ENCODE results near the gene GNGT1. TPM values are rescaled to one million over a fixed set of nuclear protein-coding genes. Genes with fewer than 3 reads are reported as not detected.

Gene GNGT1
- total RNA-seq, 1 experiment from 2014 or later: 0.63 TPM

DNA sequence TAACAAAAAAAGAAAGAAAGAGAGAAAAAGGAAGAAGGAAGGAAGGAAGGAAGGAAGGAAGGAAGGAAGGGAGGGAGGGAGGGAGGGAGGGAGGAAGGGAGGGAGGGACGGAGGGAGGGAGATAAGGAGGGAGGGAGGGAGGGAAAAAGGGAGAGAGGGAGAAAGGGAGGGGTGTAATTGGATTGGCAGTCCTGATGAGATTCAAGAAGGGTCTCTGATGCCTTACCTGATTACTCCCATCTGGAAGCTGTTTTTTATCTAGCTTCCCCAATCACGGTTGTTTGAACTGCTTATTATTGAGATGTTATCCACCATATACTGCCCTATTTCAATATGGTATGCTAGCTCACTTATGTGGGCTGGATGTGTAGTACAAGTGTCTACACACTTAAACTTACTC is 42.5 kb downstream of the GNGT1 start:
- DNase-seq (ENCODE audit: low spot score): no peak
- TF ChIP-seq GRHL2 (CRISPR knock-in tag; IDR thresholded peaks at IDR 0.05; ENCODE audit: insufficient replicate concordance, severe bottlenecking) (no peak), AR (CRISPR knock-in tag; IDR thresholded peaks at IDR 0.05) (no peak), ZNF232 (CRISPR knock-in tag; IDR thresholded peaks at IDR 0.05) (no peak), PRDM15 (CRISPR knock-in tag; IDR thresholded peaks at IDR 0.05) (no peak), MLX (CRISPR knock-in tag; IDR thresholded peaks at IDR 0.05) (no peak), ELF4 (CRISPR knock-in tag; IDR thresholded peaks at IDR 0.05; ENCODE audit: low read depth) (no peak), ZNF138 (CRISPR knock-in tag; conservative IDR thresholded peaks at IDR 0.05) (no peak), KAT7 (CRISPR knock-in tag; IDR thresholded peaks at IDR 0.05; ENCODE audit: borderline replicate concordance) (no peak), NFATC4 (CRISPR knock-in tag; IDR thresholded peaks at IDR 0.05) (no peak), ATF1 (CRISPR knock-in tag; IDR thresholded peaks at IDR 0.05) (no peak), ZNF425 (CRISPR knock-in tag; conservative IDR thresholded peaks at IDR 0.05) (no peak), IRF2 (CRISPR knock-in tag; IDR thresholded peaks at IDR 0.05; ENCODE audit: borderline replicate concordance, low read depth) (no peak), FOXK1 (CRISPR knock-in tag; IDR thresholded peaks at IDR 0.05) (no peak)
- TF ChIP-seq, protein P1, sequence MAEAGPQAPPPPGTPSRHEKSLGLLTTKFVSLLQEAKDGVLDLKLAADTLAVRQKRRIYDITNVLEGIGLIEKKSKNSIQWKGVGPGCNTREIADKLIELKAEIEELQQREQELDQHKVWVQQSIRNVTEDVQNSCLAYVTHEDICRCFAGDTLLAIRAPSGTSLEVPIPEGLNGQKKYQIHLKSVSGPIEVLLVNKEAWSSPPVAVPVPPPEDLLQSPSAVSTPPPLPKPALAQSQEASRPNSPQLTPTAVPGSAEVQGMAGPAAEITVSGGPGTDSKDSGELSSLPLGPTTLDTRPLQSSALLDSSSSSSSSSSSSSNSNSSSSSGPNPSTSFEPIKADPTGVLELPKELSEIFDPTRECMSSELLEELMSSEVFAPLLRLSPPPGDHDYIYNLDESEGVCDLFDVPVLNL (CRISPR knock-in tag; IDR thresholded peaks at IDR 0.05; ENCODE audit: borderline replicate concordance, low read depth): no peak
- TF ChIP-seq, protein P2, sequence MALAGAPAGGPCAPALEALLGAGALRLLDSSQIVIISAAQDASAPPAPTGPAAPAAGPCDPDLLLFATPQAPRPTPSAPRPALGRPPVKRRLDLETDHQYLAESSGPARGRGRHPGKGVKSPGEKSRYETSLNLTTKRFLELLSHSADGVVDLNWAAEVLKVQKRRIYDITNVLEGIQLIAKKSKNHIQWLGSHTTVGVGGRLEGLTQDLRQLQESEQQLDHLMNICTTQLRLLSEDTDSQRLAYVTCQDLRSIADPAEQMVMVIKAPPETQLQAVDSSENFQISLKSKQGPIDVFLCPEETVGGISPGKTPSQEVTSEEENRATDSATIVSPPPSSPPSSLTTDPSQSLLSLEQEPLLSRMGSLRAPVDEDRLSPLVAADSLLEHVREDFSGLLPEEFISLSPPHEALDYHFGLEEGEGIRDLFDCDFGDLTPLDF (CRISPR knock-in tag; IDR thresholded peaks at IDR 0.05): no peak
- TF ChIP-seq, protein P3, sequence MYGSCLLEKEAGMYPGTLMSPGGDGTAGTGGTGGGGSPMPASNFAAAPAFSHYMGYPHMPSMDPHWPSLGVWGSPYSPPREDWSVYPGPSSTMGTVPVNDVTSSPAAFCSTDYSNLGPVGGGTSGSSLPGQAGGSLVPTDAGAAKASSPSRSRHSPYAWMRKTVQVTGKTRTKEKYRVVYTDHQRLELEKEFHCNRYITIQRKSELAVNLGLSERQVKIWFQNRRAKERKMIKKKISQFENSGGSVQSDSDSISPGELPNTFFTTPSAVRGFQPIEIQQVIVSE (CRISPR knock-in tag; IDR thresholded peaks at IDR 0.05; ENCODE audit: borderline replicate concordance): no peak
- TF ChIP-seq, protein P4, sequence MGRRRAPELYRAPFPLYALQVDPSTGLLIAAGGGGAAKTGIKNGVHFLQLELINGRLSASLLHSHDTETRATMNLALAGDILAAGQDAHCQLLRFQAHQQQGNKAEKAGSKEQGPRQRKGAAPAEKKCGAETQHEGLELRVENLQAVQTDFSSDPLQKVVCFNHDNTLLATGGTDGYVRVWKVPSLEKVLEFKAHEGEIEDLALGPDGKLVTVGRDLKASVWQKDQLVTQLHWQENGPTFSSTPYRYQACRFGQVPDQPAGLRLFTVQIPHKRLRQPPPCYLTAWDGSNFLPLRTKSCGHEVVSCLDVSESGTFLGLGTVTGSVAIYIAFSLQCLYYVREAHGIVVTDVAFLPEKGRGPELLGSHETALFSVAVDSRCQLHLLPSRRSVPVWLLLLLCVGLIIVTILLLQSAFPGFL (CRISPR knock-in tag; IDR thresholded peaks at IDR 0.05; ENCODE audit: borderline replicate concordance): no peak
- TF ChIP-seq, protein P5, sequence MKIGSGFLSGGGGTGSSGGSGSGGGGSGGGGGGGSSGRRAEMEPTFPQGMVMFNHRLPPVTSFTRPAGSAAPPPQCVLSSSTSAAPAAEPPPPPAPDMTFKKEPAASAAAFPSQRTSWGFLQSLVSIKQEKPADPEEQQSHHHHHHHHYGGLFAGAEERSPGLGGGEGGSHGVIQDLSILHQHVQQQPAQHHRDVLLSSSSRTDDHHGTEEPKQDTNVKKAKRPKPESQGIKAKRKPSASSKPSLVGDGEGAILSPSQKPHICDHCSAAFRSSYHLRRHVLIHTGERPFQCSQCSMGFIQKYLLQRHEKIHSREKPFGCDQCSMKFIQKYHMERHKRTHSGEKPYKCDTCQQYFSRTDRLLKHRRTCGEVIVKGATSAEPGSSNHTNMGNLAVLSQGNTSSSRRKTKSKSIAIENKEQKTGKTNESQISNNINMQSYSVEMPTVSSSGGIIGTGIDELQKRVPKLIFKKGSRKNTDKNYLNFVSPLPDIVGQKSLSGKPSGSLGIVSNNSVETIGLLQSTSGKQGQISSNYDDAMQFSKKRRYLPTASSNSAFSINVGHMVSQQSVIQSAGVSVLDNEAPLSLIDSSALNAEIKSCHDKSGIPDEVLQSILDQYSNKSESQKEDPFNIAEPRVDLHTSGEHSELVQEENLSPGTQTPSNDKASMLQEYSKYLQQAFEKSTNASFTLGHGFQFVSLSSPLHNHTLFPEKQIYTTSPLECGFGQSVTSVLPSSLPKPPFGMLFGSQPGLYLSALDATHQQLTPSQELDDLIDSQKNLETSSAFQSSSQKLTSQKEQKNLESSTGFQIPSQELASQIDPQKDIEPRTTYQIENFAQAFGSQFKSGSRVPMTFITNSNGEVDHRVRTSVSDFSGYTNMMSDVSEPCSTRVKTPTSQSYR (CRISPR knock-in tag; IDR thresholded peaks at IDR 0.05): no peak
- Mint-ChIP-seq H3K4me1 (peaks cover 7% of the 10 kb centered on the region; the same call in 1 of the 2 replicates), H3K36me3 (no peaks in the 10 kb centered on the region), H3K4me3 (no peak overlapping the region), H3K27me3 (ENCODE audit: low read depth) (no peaks in the 10 kb centered on the region; the same call in 1 of the 2 replicates), H3K27ac (no peak overlapping the region), H3K9me3 (no peaks in the 10 kb centered on the region)
- POLR2A ChIA-PET: no interaction called here
- no peak for ATAC-seq
- CTCF ChIA-PET: interaction anchor here (0.7 kb wide), 1 partner anchor 27 kb away, joined by 3 read pairs; no protein-coding TSS in a partner anchor
